HCT116 (cell line): ENCODE results near the gene EPHA1.

ENCODE experiments used
- CBX3 ChIP-seq: IDR thresholded peaks from 2 replicates; pipeline ENCODE4 v1.6.1; 2012; ENCODE audit warnings: low read depth
- EZH2 ChIP-seq: fragments of 200-600 bp; sonication (generic); IDR thresholded peaks from 2 replicates; pipeline ENCODE4 v1.6.1; 2017; ENCODE audit warnings: antibody characterized with exemption, mixed run types
- EZH2phosphoT487 ChIP-seq: fragments of 200-600 bp; IDR thresholded peaks from 2 replicates; pipeline ENCODE4 v1.6.1; 2018; ENCODE audit warnings: antibody characterized with exemption, borderline replicate concordance
- POLR2A ChIP-seq: IDR thresholded peaks from 2 replicates; pipeline ENCODE4 v1.7.0; 2011; ENCODE audit warnings: borderline replicate concordance; ENCODE audit not compliant: insufficient read depth, insufficient read length; ENCODE audit errors: extremely low read depth
- POLR2AphosphoS5 ChIP-seq: IDR thresholded peaks from 2 replicates; pipeline ENCODE4 v1.6.1; 2011; ENCODE audit warnings: mild to moderate bottlenecking, low read depth, low read length, moderate library complexity
- RAD21 ChIP-seq: IDR thresholded peaks from 2 replicates; pipeline ENCODE4 v1.6.1; 2012; ENCODE audit warnings: low read depth, mild to moderate bottlenecking
- SIN3A ChIP-seq: IDR thresholded peaks from 2 replicates; pipeline ENCODE4 v1.6.1; 2012; ENCODE audit warnings: low read depth
- SP1 ChIP-seq: IDR thresholded peaks from 2 replicates; pipeline ENCODE4 v1.6.1; 2012; ENCODE audit warnings: low read depth
- SRF ChIP-seq: IDR thresholded peaks from 2 replicates; pipeline ENCODE4 v1.6.1; 2012; ENCODE audit warnings: low read depth
- TCF7L2 ChIP-seq: IDR thresholded peaks from 2 replicates; pipeline ENCODE4 v1.7.0; 2011; ENCODE audit warnings: borderline replicate concordance, inconsistent platforms; ENCODE audit not compliant: insufficient read depth, insufficient read length; ENCODE audit errors: extremely low read depth
- TF ChIP-seq, protein P1 (sequence below), 3 experiments: fragments of 200-600 bp in 1 of 3; sonication (generic) in 1 of 3; IDR thresholded peaks in 2 of 3; conservative IDR thresholded peaks in 1 of 3; 2 replicates each; pipeline ENCODE4 v1.5.1; 2012 to 2017; ENCODE audit warnings: low read depth in 2 of 3, low read length in 2 of 3, antibody characterized with exemption in 1 of 3, borderline replicate concordance in 1 of 3, control low read depth in 1 of 3, mild to moderate bottlenecking in 1 of 3, mixed read lengths in 1 of 3, mixed run types in 1 of 3, moderate library complexity in 1 of 3; ENCODE audit not compliant: insufficient read depth in 1 of 3
- TF ChIP-seq, protein P2 (sequence below): IDR thresholded peaks from 2 replicates; pipeline ENCODE4 v1.6.1; 2012; ENCODE audit warnings: low read depth
- TF ChIP-seq, protein P3 (sequence below): IDR thresholded peaks from 2 replicates; pipeline ENCODE4 v1.6.1; 2011; ENCODE audit warnings: mild to moderate bottlenecking, low read length, moderate library complexity; ENCODE audit not compliant: insufficient replicate concordance; ENCODE audit errors: extremely low read depth
- TF ChIP-seq, protein P4 (sequence below): IDR thresholded peaks from 2 replicates; pipeline ENCODE4 v1.6.1; 2012

DNA sequence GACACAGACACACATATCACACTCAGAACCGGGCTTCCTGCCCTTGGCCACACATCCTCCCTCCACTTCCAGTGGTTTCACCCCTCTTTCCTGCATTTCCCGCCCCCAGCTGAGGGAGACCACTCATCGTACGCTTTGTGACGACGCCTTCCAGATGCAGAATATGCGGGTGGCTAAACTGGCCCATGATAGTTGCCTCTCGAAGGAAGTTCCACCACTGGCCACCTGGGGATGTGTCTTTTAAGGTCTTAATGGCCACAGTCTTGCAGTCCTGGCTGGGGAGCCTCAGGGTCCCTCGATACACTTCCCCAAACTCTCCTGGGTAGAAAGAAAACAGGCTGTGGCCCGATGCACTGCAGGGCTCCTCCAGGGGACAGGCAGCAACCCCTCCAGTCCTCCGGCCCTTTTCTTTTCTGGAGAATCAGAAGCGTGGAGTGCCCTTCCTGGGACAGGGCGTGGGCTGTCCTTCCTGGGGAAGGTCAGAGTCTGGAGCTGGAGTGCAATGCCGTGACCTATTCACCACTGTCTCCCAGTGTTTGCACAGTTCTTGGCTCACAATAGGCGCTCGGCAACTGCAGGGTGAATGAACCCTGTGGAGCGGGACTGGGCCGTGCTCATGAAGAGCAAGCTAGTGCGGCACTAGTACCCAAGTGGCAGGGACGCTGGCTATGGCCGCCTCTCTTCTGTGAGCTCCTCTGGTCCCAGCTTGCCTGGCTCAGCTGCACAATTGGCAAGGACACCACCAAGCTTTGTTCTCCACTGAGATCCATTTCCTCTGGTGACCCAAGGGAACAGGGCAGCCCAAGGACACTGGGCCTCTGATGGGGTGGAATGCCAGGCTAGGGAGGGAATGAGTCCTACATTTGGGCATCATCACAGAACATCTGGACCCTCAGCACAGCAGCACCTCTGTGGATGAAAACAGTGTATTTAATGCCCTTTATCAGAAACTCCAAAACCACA lies 13.2 kb downstream of the EPHA1 start:
- TF ChIP-seq EZH2 (no peak), POLR2A (no peak), SP1 (no peak), EZH2phosphoT487 (no peak), TCF7L2 (no peak), SRF (no peak), SIN3A (no peak), POLR2AphosphoS5 (no peak), RAD21 (no peak), CBX3 (no peak)
- TF ChIP-seq, protein P1, sequence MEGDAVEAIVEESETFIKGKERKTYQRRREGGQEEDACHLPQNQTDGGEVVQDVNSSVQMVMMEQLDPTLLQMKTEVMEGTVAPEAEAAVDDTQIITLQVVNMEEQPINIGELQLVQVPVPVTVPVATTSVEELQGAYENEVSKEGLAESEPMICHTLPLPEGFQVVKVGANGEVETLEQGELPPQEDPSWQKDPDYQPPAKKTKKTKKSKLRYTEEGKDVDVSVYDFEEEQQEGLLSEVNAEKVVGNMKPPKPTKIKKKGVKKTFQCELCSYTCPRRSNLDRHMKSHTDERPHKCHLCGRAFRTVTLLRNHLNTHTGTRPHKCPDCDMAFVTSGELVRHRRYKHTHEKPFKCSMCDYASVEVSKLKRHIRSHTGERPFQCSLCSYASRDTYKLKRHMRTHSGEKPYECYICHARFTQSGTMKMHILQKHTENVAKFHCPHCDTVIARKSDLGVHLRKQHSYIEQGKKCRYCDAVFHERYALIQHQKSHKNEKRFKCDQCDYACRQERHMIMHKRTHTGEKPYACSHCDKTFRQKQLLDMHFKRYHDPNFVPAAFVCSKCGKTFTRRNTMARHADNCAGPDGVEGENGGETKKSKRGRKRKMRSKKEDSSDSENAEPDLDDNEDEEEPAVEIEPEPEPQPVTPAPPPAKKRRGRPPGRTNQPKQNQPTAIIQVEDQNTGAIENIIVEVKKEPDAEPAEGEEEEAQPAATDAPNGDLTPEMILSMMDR (IDR thresholded peaks at IDR 0.05 in 2 of 3, conservative IDR thresholded peaks at IDR 0.05 in 1 of 3; ENCODE audit: borderline replicate concordance in 1 of 3, insufficient read depth in 1 of 3, low read depth in 2 of 3, low read length in 2 of 3) = peak in 1 of 3 experiments; percentile 27; a peak in 1 of 6 replicates
- TF ChIP-seq, protein P2, sequence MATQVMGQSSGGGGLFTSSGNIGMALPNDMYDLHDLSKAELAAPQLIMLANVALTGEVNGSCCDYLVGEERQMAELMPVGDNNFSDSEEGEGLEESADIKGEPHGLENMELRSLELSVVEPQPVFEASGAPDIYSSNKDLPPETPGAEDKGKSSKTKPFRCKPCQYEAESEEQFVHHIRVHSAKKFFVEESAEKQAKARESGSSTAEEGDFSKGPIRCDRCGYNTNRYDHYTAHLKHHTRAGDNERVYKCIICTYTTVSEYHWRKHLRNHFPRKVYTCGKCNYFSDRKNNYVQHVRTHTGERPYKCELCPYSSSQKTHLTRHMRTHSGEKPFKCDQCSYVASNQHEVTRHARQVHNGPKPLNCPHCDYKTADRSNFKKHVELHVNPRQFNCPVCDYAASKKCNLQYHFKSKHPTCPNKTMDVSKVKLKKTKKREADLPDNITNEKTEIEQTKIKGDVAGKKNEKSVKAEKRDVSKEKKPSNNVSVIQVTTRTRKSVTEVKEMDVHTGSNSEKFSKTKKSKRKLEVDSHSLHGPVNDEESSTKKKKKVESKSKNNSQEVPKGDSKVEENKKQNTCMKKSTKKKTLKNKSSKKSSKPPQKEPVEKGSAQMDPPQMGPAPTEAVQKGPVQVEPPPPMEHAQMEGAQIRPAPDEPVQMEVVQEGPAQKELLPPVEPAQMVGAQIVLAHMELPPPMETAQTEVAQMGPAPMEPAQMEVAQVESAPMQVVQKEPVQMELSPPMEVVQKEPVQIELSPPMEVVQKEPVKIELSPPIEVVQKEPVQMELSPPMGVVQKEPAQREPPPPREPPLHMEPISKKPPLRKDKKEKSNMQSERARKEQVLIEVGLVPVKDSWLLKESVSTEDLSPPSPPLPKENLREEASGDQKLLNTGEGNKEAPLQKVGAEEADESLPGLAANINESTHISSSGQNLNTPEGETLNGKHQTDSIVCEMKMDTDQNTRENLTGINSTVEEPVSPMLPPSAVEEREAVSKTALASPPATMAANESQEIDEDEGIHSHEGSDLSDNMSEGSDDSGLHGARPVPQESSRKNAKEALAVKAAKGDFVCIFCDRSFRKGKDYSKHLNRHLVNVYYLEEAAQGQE = no peak
- TF ChIP-seq, protein P3, sequence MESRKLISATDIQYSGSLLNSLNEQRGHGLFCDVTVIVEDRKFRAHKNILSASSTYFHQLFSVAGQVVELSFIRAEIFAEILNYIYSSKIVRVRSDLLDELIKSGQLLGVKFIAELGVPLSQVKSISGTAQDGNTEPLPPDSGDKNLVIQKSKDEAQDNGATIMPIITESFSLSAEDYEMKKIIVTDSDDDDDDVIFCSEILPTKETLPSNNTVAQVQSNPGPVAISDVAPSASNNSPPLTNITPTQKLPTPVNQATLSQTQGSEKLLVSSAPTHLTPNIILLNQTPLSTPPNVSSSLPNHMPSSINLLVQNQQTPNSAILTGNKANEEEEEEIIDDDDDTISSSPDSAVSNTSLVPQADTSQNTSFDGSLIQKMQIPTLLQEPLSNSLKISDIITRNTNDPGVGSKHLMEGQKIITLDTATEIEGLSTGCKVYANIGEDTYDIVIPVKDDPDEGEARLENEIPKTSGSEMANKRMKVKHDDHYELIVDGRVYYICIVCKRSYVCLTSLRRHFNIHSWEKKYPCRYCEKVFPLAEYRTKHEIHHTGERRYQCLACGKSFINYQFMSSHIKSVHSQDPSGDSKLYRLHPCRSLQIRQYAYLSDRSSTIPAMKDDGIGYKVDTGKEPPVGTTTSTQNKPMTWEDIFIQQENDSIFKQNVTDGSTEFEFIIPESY = no peak
- TF ChIP-seq, protein P4, sequence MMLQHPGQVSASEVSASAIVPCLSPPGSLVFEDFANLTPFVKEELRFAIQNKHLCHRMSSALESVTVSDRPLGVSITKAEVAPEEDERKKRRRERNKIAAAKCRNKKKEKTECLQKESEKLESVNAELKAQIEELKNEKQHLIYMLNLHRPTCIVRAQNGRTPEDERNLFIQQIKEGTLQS = no peak
